ENCODE results near the gene SPRED1. TPM values are rescaled to one million over a fixed set of nuclear protein-coding genes. Genes with fewer than 3 reads are reported as not detected.

The SPRED1 gene
- total RNA-seq, 1 experiment from 2014 or later, result 29.6 TPM

DNA sequence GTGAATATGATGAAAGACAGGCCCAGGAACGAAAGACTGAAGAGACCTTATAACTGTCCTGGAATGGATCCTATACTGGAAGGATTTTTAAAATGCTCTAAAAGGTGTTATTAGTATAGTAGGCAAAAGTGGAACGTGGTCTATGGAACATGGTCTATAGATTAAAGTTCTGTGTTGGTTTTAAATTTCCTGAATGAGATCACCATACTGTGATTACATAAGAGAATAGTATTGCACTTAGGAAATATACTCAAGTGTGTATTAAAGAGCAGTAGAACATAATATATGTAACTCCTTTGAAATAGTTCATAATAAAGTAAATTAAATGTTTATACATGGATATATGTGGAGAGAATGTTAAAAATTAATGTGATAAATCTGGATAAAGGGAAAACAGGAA lies 68.2 kb downstream of the SPRED1 start:
- no peak for TF ChIP-seq REST (IDR thresholded peaks at IDR 0.05; ENCODE audit: insufficient read depth in 1 of 2, low read depth in 2 of 2, low read length in 1 of 2)
- no peak for TF ChIP-seq CTCF (IDR thresholded peaks at IDR 0.05)
- TF ChIP-seq POLR2AphosphoS5 (IDR thresholded peaks at IDR 0.05; ENCODE audit: low read depth, low read length), result no peak
- no peak for TF ChIP-seq TCF7L2 (IDR thresholded peaks at IDR 0.05; ENCODE audit: low read depth, low read length)
- no peak for TF ChIP-seq SIN3A (IDR thresholded peaks at IDR 0.05; ENCODE audit: borderline replicate concordance, insufficient read depth, low read depth, low read length)
- DNase-seq (ENCODE audit: low read depth, low spot score), result no peak
- Histone ChIP-seq H3K4me3 (ENCODE audit: low read depth in 2 of 2, low read length in 2 of 2) (no peak overlapping the region), H3K4me1 (ENCODE audit: control insufficient read depth, insufficient read depth, low read length) (no peaks in the 10 kb centered on the region), H3K27me3 (ENCODE audit: control insufficient read depth, insufficient read depth, low read length) (no peaks in the 10 kb centered on the region), H3K9me3 (ENCODE audit: control insufficient read depth, insufficient read depth, low read depth, low read length) (no peaks in the 10 kb centered on the region), H3K27ac (ENCODE audit: low read length) (no peak overlapping the region), H3K36me3 (ENCODE audit: control insufficient read depth, insufficient read depth, low read length) (peaks cover 2% of the 10 kb centered on the region; the same call in 1 of the 2 replicates)
- intact Hi-C loops (cut with micrococcal nuclease; ENCODE audit: unreplicated experiment), result no loop called here
- ATAC-seq, result no peak
- BruUV-seq (replicated peaks), result no TSS peak
- in situ Hi-C loops (cut with HindIII; ENCODE audit: low pct_unique_long_range_greater_than_20kb, low sequenced_read_pairs), result no loop called here
- POLR2A ChIA-PET, result interaction anchor here (0.6 kb wide), 1 partner anchor 1039 kb away, joined by 3 read pairs; no protein-coding TSS in a partner anchor
- CTCF ChIA-PET, result no interaction called here

GRCh38 chr15:38323895-38324294 lies 71.3 kb downstream of the SPRED1 start:
- ATAC-seq, result no peak
- H3K27me3 ChIP-seq (ENCODE audit: control insufficient read depth, insufficient read depth, low read length), result no peaks in the 10 kb centered on the region
- DNase-seq (ENCODE audit: low read depth, low spot score), result no peak
- ChIA-PET POLR2A (no interaction called here), CTCF (no interaction called here)
- no peak overlapping the region for H3K4me3 ChIP-seq (ENCODE audit: low read depth in 2 of 2, low read length in 2 of 2)
- no peaks in the 10 kb centered on the region for H3K4me1 ChIP-seq (ENCODE audit: control insufficient read depth, insufficient read depth, low read length)
- no peak for TF ChIP-seq CTCF (IDR thresholded peaks at IDR 0.05)
- no peak for TF ChIP-seq REST (IDR thresholded peaks at IDR 0.05; ENCODE audit: insufficient read depth in 1 of 2, low read depth in 2 of 2, low read length in 1 of 2)
- no peak for TF ChIP-seq TCF7L2 (IDR thresholded peaks at IDR 0.05; ENCODE audit: low read depth, low read length)
- no peak for TF ChIP-seq POLR2AphosphoS5 (IDR thresholded peaks at IDR 0.05; ENCODE audit: low read depth, low read length)
- TF ChIP-seq SIN3A (IDR thresholded peaks at IDR 0.05; ENCODE audit: borderline replicate concordance, insufficient read depth, low read depth, low read length), result no peak
- in situ Hi-C loops (cut with HindIII; ENCODE audit: low pct_unique_long_range_greater_than_20kb, low sequenced_read_pairs), result no loop called here
- no TSS peak for BruUV-seq (replicated peaks)
- no peak overlapping the region for H3K27ac ChIP-seq (ENCODE audit: low read length)
- peaks cover 2% of the 10 kb centered on the region; the same call in 1 of the 2 replicates for H3K36me3 ChIP-seq (ENCODE audit: control insufficient read depth, insufficient read depth, low read length)
- intact Hi-C loops (cut with micrococcal nuclease; ENCODE audit: unreplicated experiment), result no loop called here
- no peaks in the 10 kb centered on the region for H3K9me3 ChIP-seq (ENCODE audit: control insufficient read depth, insufficient read depth, low read depth, low read length)

Data from Panc1 (cell line).